Endothelial cell of umbilical vein (primary cell): ENCODE results near the gene ADAM8.

Source experiments
- POLR2A ChIP-seq: IDR thresholded peaks from 2 replicates; pipeline ENCODE4 v1.6.1; 2012; ENCODE audit warnings: low read depth, mild to moderate bottlenecking, control low read depth, low read length
- POLR2AphosphoS5 ChIP-seq: IDR thresholded peaks from 2 replicates; pipeline ENCODE4 v1.6.1; 2012; ENCODE audit warnings: low read depth, mild to moderate bottlenecking, control low read depth, low read length, moderate library complexity; ENCODE audit not compliant: insufficient read depth
- TF ChIP-seq, protein P1 (sequence below): IDR thresholded peaks from 2 replicates; pipeline ENCODE4 v1.6.1; 2011; ENCODE audit not compliant: insufficient read depth, insufficient read length
- TF ChIP-seq, protein P2 (sequence below), 2 donors: IDR thresholded peaks; 1 replicate in 1 of 2; 2 replicates in 1 of 2; pipeline ENCODE4 v1.5.1; 2011; ENCODE audit warnings: low read length in 2 of 2, mild to moderate bottlenecking in 2 of 2, moderate library complexity in 2 of 2, control low read depth in 1 of 2, inconsistent platforms in 1 of 2, low read depth in 1 of 2; ENCODE audit not compliant: insufficient read depth in 1 of 2; ENCODE audit errors: extremely low read depth in 1 of 2

DNA sequence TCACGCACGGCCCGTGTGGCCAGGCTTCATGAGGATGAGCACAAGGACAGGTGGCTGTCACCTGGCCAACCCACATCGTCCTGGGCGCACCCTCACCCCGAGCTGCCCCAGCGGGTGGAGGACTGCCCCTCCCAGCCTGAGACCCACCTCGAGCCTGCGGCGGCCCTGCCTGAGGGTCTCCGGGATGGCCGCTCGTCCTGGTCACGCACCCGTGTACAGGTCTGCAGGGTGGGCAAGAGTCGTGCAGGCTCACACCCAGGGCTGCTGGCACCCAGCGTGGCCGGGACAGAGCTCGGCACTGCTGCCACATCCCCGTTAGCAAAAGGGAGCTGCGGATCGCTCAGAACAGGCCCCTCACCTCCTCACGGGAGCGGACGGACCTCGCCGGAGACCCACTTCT lies 61.1 kb downstream of the ADAM8 start:
- TF ChIP-seq POLR2A (no peak), POLR2AphosphoS5 (no peak)
- TF ChIP-seq, protein P1, sequence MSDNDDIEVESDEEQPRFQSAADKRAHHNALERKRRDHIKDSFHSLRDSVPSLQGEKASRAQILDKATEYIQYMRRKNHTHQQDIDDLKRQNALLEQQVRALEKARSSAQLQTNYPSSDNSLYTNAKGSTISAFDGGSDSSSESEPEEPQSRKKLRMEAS: no peak
- TF ChIP-seq, protein P2, sequence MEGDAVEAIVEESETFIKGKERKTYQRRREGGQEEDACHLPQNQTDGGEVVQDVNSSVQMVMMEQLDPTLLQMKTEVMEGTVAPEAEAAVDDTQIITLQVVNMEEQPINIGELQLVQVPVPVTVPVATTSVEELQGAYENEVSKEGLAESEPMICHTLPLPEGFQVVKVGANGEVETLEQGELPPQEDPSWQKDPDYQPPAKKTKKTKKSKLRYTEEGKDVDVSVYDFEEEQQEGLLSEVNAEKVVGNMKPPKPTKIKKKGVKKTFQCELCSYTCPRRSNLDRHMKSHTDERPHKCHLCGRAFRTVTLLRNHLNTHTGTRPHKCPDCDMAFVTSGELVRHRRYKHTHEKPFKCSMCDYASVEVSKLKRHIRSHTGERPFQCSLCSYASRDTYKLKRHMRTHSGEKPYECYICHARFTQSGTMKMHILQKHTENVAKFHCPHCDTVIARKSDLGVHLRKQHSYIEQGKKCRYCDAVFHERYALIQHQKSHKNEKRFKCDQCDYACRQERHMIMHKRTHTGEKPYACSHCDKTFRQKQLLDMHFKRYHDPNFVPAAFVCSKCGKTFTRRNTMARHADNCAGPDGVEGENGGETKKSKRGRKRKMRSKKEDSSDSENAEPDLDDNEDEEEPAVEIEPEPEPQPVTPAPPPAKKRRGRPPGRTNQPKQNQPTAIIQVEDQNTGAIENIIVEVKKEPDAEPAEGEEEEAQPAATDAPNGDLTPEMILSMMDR (IDR thresholded peaks at IDR 0.05; ENCODE audit: extremely low read depth in 1 of 2, insufficient read depth in 1 of 2, low read depth in 1 of 2, low read length in 2 of 2): no peak
